ENCODE results near the gene KRTAP29-1.

KRTAP29-1 gene

DNA sequence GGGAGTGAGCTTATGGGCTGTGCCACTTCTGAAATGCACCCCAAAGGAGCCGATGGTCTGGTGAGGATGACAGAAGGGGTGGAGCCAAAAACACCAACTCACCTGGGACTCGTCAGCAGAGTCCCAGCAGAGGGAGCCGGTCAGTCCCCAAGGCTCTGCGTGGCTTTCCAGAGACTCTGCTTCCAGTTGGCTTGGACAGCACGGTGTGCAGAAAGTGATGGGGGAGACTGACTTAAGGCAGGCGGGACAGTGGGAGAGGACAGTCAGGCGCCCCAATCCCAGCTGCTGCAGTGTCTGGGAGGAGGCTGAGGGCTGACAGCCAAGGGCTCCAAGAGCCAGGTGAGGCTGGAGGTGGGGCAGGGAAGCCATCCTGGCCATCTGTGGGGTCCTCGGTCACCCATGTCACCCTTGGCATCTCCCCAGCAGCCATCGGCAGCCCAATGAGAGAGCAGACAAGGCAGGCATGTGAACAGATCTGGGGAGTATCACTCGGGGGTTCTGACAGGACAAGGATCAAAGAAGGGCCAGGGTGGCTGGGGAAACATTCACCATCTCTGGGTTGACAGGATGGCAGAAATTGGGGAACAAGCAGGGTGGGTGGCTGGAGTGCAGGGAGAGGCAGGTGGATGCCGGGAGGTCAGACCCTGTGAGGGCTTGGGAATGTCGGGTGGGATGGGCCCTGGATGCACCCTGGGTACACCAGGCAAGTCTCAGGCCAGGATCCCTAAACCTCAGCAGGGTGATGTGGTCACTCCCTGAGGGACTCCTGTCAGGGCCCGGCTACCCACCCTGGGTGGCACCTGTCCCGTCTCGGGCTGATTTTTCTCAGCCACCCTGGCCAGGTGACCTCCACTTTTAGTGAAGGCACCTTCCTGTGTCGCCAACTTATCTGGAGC lies 21.8 kb upstream of the KRTAP29-1 start:
- Mint-ChIP-seq H3K4me3 (no peak overlapping the region), H3K4me1 (ENCODE audit: low read depth in 2 of 2) (peaks cover 13 to 44% of the 10 kb centered on the region in 2 donors), H3K9me3 (no peaks in the 10 kb centered on the region), H3K27ac (peak overlapping the region; percentile 81 to 84), H3K27me3 (no peaks in the 10 kb centered on the region), H3K36me3 (ENCODE audit: insufficient read depth) (peaks cover 4% of the 10 kb centered on the region)
- ATAC-seq (replicated peaks) (no peak), DNase-seq (no peak)

DNA sequence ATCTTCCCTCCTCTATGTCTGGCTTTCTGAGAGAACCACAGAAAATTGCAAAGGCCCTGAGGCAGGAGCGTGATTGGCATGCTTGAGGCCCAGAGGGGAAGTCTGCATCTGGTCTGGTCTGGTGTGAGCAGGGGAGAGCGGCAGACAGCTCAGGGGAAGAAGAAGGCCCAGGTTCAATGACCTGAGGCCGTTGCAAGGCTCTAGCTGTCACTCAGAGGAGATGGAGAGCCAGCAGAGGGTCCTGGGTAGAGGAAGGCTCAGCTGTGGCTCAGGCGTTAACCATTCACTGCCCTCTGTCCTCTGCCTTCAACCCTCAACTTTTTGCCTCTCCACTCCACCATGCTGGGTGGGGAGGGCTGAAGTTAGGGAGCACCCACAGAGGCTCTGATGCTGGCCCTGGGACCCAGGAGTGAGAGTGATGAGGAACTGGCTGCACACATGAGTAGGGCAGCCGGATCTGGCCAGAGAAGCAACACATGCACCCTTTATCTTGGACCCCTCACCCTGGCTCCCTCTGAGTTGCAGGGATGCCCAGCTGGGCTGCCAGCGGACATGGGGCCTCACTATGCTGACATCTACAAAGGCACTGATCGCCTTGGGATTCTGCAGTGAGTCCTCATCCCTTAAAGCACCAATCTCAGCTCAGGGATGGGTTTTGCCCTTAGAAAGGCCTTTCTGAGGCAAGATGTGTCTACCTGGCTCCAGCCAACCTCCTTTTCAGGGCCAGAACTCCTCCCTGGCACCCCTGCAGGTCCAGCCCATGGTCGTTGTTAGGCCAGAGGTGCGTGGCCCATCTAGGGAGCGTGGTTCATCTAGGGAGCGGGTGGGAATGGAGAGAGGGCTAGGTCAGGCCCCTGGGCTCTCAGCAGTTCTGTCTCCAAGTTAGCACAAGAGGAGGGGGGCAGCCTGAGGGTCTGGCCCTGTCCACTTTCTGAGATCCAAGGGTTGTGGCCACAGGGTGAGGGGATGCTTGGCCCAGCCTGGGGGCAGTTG lies 20.5 kb upstream of the KRTAP29-1 start:
- no peak for DNase-seq
- H3K9me3 Mint-ChIP-seq = no peaks in the 10 kb centered on the region
- no peaks in the 10 kb centered on the region for H3K27me3 Mint-ChIP-seq
- H3K4me3 Mint-ChIP-seq = no peak overlapping the region
- H3K4me1 Mint-ChIP-seq (ENCODE audit: low read depth in 2 of 2) = peaks cover 8 to 38% of the 10 kb centered on the region in 2 donors
- peak overlapping the region; percentile 81 to 84 for H3K27ac Mint-ChIP-seq
- no peak for ATAC-seq (replicated peaks)
- peaks cover 4% of the 10 kb centered on the region for H3K36me3 Mint-ChIP-seq (ENCODE audit: insufficient read depth)

DNA sequence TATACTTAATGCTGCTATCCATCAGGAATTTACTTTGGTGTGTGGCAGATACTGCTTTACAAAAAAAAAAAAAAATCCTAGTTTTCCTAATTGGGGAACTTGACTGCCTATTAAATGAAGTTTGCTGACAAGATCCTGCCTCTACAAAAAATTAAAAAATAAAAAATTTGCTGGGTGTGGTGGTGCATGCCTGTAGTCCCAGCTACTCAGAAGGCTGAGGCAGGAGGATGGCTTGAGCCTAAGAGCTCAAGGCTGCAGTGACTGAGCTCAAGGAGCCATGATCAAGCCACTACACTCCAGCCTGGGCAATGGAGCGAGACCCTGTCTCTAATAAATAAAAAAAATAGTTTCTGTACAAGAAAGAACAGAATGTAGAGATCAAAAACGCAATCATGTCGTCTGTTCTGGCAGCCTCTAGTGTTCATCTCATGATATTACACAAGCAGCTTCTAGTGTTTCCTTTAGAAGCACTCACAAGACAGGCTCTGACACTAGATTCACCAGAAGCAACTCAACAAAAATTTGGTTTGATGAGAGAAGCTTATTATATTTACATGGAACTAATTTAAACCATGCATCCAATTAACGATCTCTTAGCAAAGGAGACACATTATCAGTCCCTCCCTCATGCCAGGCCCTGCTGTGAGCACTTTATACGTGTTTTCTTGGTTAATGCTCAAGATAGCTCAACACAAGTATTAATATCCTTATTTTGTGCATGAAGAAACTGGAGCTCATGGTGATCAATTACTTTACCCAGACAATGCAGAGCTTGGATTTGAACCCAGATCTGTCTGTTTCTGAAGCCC lies 19.6 kb upstream of the KRTAP29-1 start:
- no peaks in the 10 kb centered on the region for H3K27me3 Mint-ChIP-seq
- peaks cover 4% of the 10 kb centered on the region for H3K36me3 Mint-ChIP-seq (ENCODE audit: insufficient read depth)
- H3K4me1 Mint-ChIP-seq (ENCODE audit: low read depth in 2 of 2) = peaks cover 8 to 35% of the 10 kb centered on the region in 2 donors
- DNase-seq = peak in 2 of 3 experiments; percentile 24
- peak overlapping the region; percentile 57 to 81 for H3K27ac Mint-ChIP-seq
- no peaks in the 10 kb centered on the region for H3K9me3 Mint-ChIP-seq
- no peak overlapping the region for H3K4me3 Mint-ChIP-seq
- ATAC-seq (replicated peaks) = peak; percentile 63

DNA sequence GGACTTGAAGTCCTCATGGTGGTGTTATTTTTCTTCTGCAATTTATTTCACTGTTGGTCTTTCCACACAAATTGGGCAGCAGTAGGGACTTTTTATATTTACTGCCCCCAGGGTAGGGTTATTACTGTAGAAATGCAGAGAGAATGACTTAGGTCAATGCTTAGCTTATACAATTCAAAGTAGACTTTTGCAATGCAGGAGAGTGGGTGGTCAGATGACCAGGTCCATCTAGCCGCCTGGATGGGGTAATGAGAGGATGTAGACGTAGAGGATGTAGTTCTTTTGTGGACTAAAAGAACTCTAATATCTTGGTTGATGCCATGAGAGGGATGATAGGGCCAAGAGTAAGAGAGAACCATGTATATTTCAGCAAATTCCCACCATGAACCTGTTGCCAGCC lies 15.6 kb upstream of the KRTAP29-1 start:
- Mint-ChIP-seq H3K36me3 (ENCODE audit: insufficient read depth) (peaks cover 4% of the 10 kb centered on the region), H3K27ac (no peak overlapping the region), H3K4me3 (no peak overlapping the region), H3K27me3 (peaks cover 11 to 12% of the 10 kb centered on the region in 2 donors), H3K9me3 (no peaks in the 10 kb centered on the region), H3K4me1 (ENCODE audit: low read depth in 2 of 2) (peaks cover 5 to 7% of the 10 kb centered on the region in 2 donors)
- DNase-seq (no peak), ATAC-seq (replicated peaks) (no peak)

DNA sequence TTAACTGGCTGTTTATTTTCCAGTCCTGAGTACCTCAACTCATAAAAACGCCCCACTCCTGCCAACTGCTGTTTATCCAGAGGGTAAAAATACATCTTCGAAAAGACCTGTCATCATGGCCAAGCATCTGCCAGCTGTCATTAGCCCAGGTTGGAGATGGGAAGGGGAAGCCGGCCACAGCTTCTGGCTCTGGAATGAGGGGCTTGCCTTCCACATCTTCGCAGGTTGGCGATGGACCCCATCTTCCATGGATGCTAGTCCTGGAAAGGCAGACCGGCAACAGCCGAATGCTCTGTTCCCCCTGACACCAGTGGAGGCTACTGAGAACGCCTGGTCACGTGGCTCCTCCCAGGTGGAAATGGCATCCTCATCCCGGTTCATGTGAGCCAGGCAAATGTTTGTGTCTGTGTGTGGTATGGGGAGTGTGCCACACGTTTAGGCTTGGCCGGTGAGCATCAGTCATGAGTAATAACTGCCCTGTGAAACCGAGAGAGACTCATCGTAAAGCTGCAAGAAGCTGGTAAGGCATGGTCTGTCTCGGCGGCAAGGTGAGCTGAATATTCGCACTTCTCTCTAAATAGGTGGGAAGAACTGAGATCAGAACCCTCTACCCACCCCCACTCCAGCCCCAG lies 13.3 kb upstream of the KRTAP29-1 start:
- DNase-seq = no peak
- H3K27me3 Mint-ChIP-seq = peaks cover 11 to 12% of the 10 kb centered on the region in 2 donors
- no peak overlapping the region for H3K27ac Mint-ChIP-seq
- H3K4me1 Mint-ChIP-seq (ENCODE audit: low read depth in 2 of 2) = peaks cover 7 to 13% of the 10 kb centered on the region in 2 donors
- no peaks in the 10 kb centered on the region for H3K36me3 Mint-ChIP-seq (ENCODE audit: insufficient read depth)
- no peaks in the 10 kb centered on the region for H3K9me3 Mint-ChIP-seq
- ATAC-seq (replicated peaks) = no peak
- H3K4me3 Mint-ChIP-seq = no peak overlapping the region

DNA sequence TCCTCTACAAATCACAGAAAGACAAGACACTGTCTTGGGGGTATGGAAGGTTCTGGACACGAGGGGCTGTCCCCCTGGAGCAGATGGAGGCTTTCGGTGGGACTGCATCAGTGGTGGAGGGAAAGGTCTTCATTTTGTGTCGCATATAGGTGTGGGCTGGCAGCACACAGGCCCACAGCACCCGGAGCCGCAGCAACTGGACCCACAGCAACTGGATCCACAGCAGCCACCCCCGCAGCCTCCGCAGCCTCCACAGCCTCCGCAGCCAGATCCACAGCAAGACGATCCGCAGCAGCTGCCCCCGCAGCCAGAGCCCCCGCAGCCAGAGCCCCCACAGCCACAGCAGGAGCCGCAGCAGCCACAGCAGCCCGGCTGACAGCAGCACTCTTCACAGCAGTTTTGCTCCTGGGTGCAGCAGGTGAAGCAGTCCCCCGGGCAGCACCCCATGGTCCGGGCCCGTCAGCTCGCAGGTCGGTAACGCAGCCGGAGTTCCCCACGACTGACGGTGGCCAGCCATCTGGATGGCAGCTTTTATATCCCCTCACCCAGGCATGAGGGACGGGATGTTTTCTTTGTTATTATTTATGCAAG lies 12.6 kb upstream of the KRTAP29-1 start, which contains the start of gene KRTAP17-1:
TSS of gene KRTAP17-1 (minus strand) at position 507 of the 591 bp plus-strand sequence. CDS start at position 447, 60 bp downstream.
- Mint-ChIP-seq H3K27ac (no peak within 1 kb of the TSS), H3K4me3 (no peak within 1 kb of the TSS)

DNA sequence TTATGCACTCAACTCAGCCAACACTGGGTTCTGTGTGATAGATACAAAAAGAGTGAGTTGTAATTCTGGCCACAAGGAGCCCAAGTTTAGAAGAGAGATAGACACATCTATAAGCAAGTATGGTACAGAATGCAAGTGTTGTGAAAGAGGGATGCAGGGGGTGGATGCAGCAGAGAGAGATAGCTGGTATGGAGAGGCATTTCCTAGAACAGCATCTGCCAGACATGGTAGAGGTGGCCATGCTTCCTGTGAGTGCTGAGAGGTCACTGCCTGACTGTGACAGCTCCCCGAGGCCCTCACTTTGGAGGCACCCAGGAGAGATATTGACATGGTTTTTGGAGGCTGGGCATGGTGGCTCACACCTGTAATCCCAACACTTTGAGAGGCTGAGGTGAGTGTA lies 8.5 kb upstream of the KRTAP29-1 start:
- H3K36me3 Mint-ChIP-seq (ENCODE audit: insufficient read depth) = peaks cover 27% of the 10 kb centered on the region
- DNase-seq = no peak
- peaks cover 45 to 50% of the 10 kb centered on the region in 2 donors for H3K4me1 Mint-ChIP-seq (ENCODE audit: low read depth in 2 of 2)
- H3K4me3 Mint-ChIP-seq = no peak overlapping the region
- no peaks in the 10 kb centered on the region for H3K9me3 Mint-ChIP-seq
- peaks cover 11 to 12% of the 10 kb centered on the region in 2 donors for H3K27me3 Mint-ChIP-seq
- peak overlapping the region in 1 of 2 donors; percentile 98 for H3K27ac Mint-ChIP-seq
- no peak for ATAC-seq (replicated peaks)

More for the DNA sequence above, 12.6 kb upstream of the KRTAP29-1 start, which contains the start of gene KRTAP17-1:
- Mint-ChIP-seq H3K4me1 (ENCODE audit: low read depth in 2 of 2) (peaks cover 12 to 16% of the 10 kb centered on the region in 2 donors), H3K27me3 (peaks cover 11 to 12% of the 10 kb centered on the region in 2 donors), H3K36me3 (ENCODE audit: insufficient read depth) (no peaks in the 10 kb centered on the region), H3K9me3 (no peaks in the 10 kb centered on the region)
- DNase-seq (no peak), ATAC-seq (replicated peaks) (no peak)

DNA sequence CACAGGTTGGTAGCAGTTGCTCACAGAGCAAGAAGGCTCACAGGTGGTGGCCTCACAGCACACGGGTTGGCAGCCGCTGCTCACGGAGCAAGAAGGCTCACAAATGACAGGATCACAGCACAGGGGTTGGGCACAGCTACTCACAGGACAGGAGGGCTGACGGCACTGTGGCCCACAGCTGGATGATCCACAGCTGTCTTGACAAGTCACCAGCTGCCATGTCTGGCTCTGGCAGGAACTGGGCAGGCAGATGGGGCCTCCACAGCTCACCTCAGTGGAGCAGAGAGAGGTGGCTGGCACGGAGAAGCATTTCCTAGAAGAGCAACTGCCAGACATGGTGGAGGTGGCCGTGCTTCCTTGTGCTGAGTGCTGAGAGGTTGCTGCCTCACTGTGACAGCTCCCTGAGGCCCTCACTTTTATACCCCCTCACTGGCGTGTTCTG lies 6.3 kb upstream of the KRTAP29-1 start, which contains the start of gene KRTAP16-1:
TSS of gene KRTAP16-1 (minus strand) at position 392 of the 442 bp plus-strand sequence. CDS start at position 336, 56 bp downstream.
- Mint-ChIP-seq H3K9me3 (no peaks in the 10 kb centered on the region), H3K36me3 (ENCODE audit: insufficient read depth) (peaks cover 27% of the 10 kb centered on the region), H3K4me1 (ENCODE audit: low read depth in 2 of 2) (peaks cover 45 to 48% of the 10 kb centered on the region in 2 donors), H3K27ac (peak within 1 kb of the TSS; percentile 97 to 98), H3K27me3 (no peaks in the 10 kb centered on the region), H3K4me3 (peak within 1 kb of the TSS; percentile 72 to 74)
- ATAC-seq (replicated peaks) (peak; percentile 39), DNase-seq (peak; percentile 53 to 58 (median 55))

DNA sequence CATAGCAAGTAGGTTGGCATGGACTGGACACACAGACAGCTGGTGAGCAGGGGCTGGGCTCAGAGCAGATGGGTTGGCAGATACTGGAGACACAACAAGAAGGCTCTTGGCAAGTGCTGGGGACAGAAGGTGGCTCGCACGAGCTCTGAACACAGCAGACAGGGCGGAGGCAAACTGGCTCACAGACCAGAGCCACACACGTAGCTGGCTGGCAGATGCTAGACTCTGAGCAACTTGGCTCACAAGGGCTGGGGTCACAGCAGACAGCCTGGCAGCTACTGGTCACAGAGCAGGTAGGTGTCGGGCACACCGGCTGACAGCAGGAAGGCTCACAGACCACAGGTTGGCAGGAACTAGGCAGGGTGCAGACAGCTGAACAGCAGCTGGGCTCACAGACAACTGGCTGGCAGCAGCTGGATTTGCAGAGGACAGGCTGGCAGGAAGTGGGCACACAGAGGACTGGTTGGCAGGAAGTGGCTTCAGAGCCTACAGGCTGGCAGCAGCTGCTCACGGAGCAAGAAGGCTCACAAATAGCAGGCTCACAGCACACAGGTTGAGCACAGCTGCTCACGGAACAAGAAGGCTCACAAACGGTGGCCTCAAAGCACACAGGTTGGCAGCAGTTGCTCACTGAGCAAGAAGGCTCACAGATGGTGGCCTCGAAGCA lies 5.7 kb upstream of the KRTAP29-1 start:
- H3K9me3 Mint-ChIP-seq = no peaks in the 10 kb centered on the region
- H3K4me3 Mint-ChIP-seq = peak overlapping the region; percentile 72 to 74
- peak; percentile 83 for ATAC-seq (replicated peaks)
- peaks cover 27% of the 10 kb centered on the region for H3K36me3 Mint-ChIP-seq (ENCODE audit: insufficient read depth)
- H3K4me1 Mint-ChIP-seq (ENCODE audit: low read depth in 2 of 2) = peaks cover 47 to 48% of the 10 kb centered on the region in 2 donors
- no peaks in the 10 kb centered on the region for H3K27me3 Mint-ChIP-seq
- peak overlapping the region; percentile 97 to 98 for H3K27ac Mint-ChIP-seq
- DNase-seq = peak; percentile 77 to 85 (median 84)

DNA sequence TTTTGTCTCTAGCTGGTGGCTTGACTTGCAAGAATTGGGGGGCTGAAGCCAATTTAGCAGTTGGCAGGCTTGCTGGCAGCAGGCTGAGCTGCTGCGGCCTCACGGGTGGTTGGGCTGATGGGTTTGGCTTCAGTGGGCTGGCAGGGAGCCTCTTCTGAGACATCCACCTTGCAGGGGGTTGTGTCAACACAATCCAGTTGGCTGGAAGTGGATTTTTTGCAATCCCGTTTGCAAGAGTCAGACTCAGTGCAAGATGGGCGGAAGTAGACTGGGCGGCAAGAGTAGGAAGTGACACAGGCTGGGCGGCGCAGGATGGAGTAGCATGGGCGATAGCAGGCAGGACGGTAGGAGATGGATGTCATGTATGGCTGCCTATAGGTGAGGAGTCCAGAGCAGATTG lies 5.0 kb upstream of the KRTAP29-1 start:
- peaks cover 47 to 48% of the 10 kb centered on the region in 2 donors for H3K4me1 Mint-ChIP-seq (ENCODE audit: low read depth in 2 of 2)
- H3K4me3 Mint-ChIP-seq = peak overlapping the region; percentile 72 to 74
- peaks cover 27% of the 10 kb centered on the region for H3K36me3 Mint-ChIP-seq (ENCODE audit: insufficient read depth)
- ATAC-seq (replicated peaks) = no peak
- peak overlapping the region; percentile 97 to 98 for H3K27ac Mint-ChIP-seq
- H3K9me3 Mint-ChIP-seq = no peaks in the 10 kb centered on the region
- H3K27me3 Mint-ChIP-seq = no peaks in the 10 kb centered on the region
- peak in 1 of 3 experiments; percentile 18 for DNase-seq

DNA sequence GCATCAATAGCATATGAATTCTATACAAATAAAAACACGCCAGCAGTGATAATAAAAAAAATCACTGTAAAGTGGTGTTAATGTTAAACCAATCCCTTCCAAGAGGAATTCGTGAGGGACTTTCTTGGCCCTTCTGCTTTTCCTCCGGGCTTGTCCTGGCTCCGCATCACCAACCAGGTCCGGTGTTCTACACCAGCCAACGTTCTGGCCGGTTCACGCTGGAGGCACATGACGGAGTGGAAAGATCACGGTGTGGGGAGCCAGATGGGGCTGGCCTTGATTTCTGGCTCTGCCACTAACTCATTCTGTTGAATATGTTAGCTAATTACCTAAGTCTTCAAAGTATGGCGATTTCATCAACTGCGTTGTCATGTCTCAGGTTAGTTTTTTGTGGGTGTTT lies 1.4 kb upstream of the KRTAP29-1 start:
- H3K4me3 Mint-ChIP-seq = no peak overlapping the region
- H3K27ac Mint-ChIP-seq = no peak overlapping the region
- peaks cover 29 to 41% of the 10 kb centered on the region in 2 donors for H3K4me1 Mint-ChIP-seq (ENCODE audit: low read depth in 2 of 2)
- H3K36me3 Mint-ChIP-seq (ENCODE audit: insufficient read depth) = peaks cover 16% of the 10 kb centered on the region
- peaks cover 4 to 6% of the 10 kb centered on the region in 2 donors for H3K27me3 Mint-ChIP-seq
- no peaks in the 10 kb centered on the region for H3K9me3 Mint-ChIP-seq
- ATAC-seq (replicated peaks) = no peak
- no peak for DNase-seq
